ENCODE measurements around the gene PLAC8.
"Not testable (repeated sequence)": the region's sequence is repeated elsewhere in the genome, so short reads cannot be mapped to it uniquely, and the experiment has no call there.

The PLAC8 gene

GRCh38 chr4:83111751-83112141 is 2.8 kb downstream of the PLAC8 start:
- DNase-seq, result not testable (repeated sequence)

- no peak for DNase-seq
These were observed 3.4 kb downstream of the PLAC8 start for GRCh38 chr4:83110970-83111750.

GRCh38 chr4:83110223-83110945 is 4.1 kb downstream of the PLAC8 start:
- DNase-seq, result peak; percentile 92

- peak; percentile 39 for DNase-seq
These were observed 4.9 kb downstream of the PLAC8 start for GRCh38 chr4:83109480-83110222.

- no peak for DNase-seq
These were observed 6.2 kb downstream of the PLAC8 start for GRCh38 chr4:83108101-83108861.

GRCh38 chr4:83107631-83108030 is 6.9 kb downstream of the PLAC8 start:
- no peak for DNase-seq

- DNase-seq, result no peak
These were observed 9.5 kb downstream of the PLAC8 start for GRCh38 chr4:83104991-83105390.

- no peak for DNase-seq
These were observed 18.1 kb downstream of the PLAC8 start for GRCh38 chr4:83096397-83096796.

GRCh38 chr4:83093060-83093640 is 21.4 kb downstream of the PLAC8 start:
- DNase-seq, result no peak

- DNase-seq, result no peak
These were observed 24.9 kb downstream of the PLAC8 start for GRCh38 chr4:83089410-83090157.

- DNase-seq, result not testable (repeated sequence)
These were observed 29.6 kb downstream of the PLAC8 start for GRCh38 chr4:83084956-83085355.

GRCh38 chr4:83083925-83084475 is 30.5 kb downstream of the PLAC8 start:
- peak; percentile 29 for DNase-seq

GRCh38 chr4:83082777-83083176 is 31.8 kb downstream of the PLAC8 start:
- DNase-seq, result peak; percentile 7

- no peak for DNase-seq
These were observed 34.0 kb downstream of the PLAC8 start for GRCh38 chr4:83080561-83080960.

- no peak for DNase-seq
These were observed 39.0 kb downstream of the PLAC8 start for GRCh38 chr4:83075311-83076095.

- DNase-seq, result peak; percentile 74
These were observed 39.7 kb downstream of the PLAC8 start for GRCh38 chr4:83074783-83075182.

- DNase-seq, result peak; percentile 92
These were observed 40.3 kb downstream of the PLAC8 start for GRCh38 chr4:83074086-83074704.

- no peak for DNase-seq
These were observed 43.4 kb downstream of the PLAC8 start for GRCh38 chr4:83071116-83071515.

GRCh38 chr4:83067058-83067639 is 47.4 kb downstream of the PLAC8 start:
- no peak for DNase-seq

GRCh38 chr4:83065266-83065665 is 49.3 kb downstream of the PLAC8 start:
- DNase-seq, result no peak

Data from activated CD4-positive, alpha-beta T cell treated with anti-CD3 and anti-CD28 coated beads, Interleukin-10, Interleukin-2, amounts not matched to agents 100 ng/mL and 50 ng/mL, durations not matched to agents 16 hours and 8 hours (primary cell).